Mesenchymal stem cell (in vitro differentiated cells and primary cell): Measurements from ENCODE around the gene CCDC188.

ENCODE experiments used
- DNase-seq: peaks from one replicate; pipeline ENCODE4 v3.0.0-alpha.2; 2013
- H2AFZ ChIP-seq: one replicate; pipeline ENCODE4 v1.6.1; 2013; ENCODE audit warnings: low read depth, mild to moderate bottlenecking, control low read depth, inconsistent platforms, low read length, moderate library complexity
- H2AK5ac ChIP-seq: 2 replicates; pipeline ENCODE4 v1.6.1; 2013; ENCODE audit warnings: low read length, moderate library complexity, mild to moderate bottlenecking, inconsistent platforms; ENCODE audit not compliant: severe bottlenecking
- H2BK120ac ChIP-seq: one replicate; pipeline ENCODE4 v1.6.1; 2013; ENCODE audit warnings: low read depth, mild to moderate bottlenecking, inconsistent platforms, low read length, moderate library complexity
- H2BK12ac ChIP-seq, 2 experiments: one replicate each; pipeline ENCODE4 v1.6.1; 2013; ENCODE audit warnings: inconsistent platforms in 2 of 2, low read length in 2 of 2, mild to moderate bottlenecking in 2 of 2, moderate library complexity in 2 of 2, control low read depth in 1 of 2
- H2BK15ac ChIP-seq: one replicate; pipeline ENCODE4 v1.6.1; 2013; ENCODE audit warnings: mild to moderate bottlenecking, low read depth, inconsistent platforms; ENCODE audit not compliant: poor library complexity, severe bottlenecking
- H2BK5ac ChIP-seq: 2 replicates; pipeline ENCODE4 v1.6.1; 2013; ENCODE audit warnings: low read depth, mild to moderate bottlenecking, low read length, control low read depth, inconsistent platforms; ENCODE audit not compliant: poor library complexity, severe bottlenecking
- H3K14ac ChIP-seq, 2 experiments: one replicate each; pipeline ENCODE4 v1.6.1; 2013; ENCODE audit warnings: inconsistent platforms in 2 of 2, low read length in 2 of 2, control low read depth in 1 of 2, mild to moderate bottlenecking in 1 of 2, moderate library complexity in 1 of 2
- H3K18ac ChIP-seq, 2 experiments: one replicate each; pipeline ENCODE4 v1.6.1; 2013; ENCODE audit warnings: inconsistent platforms in 2 of 2, low read length in 2 of 2, control low read depth in 1 of 2, low read depth in 1 of 2, mild to moderate bottlenecking in 1 of 2
- H3K23ac ChIP-seq, 2 experiments: one replicate each; pipeline ENCODE4 v1.6.1; 2013; ENCODE audit warnings: inconsistent platforms in 2 of 2, low read length in 2 of 2, mild to moderate bottlenecking in 2 of 2, moderate library complexity in 2 of 2, control low read depth in 1 of 2
- H3K27ac ChIP-seq: 2 replicates; pipeline ENCODE4 v1.5.1; 2013; ENCODE audit warnings: mild to moderate bottlenecking, moderate library complexity, low read length, control low read depth, inconsistent platforms; ENCODE audit not compliant: poor library complexity, severe bottlenecking
- H3K27me3 ChIP-seq, 2 experiments: 2 replicates each; pipeline versions ENCODE4 v1.6.1 to v1.7.0; 2013; ENCODE audit warnings: low read length in 2 of 2, mild to moderate bottlenecking in 2 of 2, moderate library complexity in 2 of 2, control low read depth in 1 of 2, inconsistent platforms in 1 of 2; ENCODE audit not compliant: control insufficient read depth in 1 of 2, insufficient read depth in 1 of 2
- H3K36me3 ChIP-seq, 2 experiments: 2 replicates each; pipeline versions ENCODE4 v1.6.1 to v1.7.0; 2013; ENCODE audit warnings: low read length in 2 of 2, control low read depth in 1 of 2, inconsistent platforms in 1 of 2, low read depth in 1 of 2, mild to moderate bottlenecking in 1 of 2; ENCODE audit not compliant: insufficient read depth in 2 of 2, control insufficient read depth in 1 of 2
- H3K4ac ChIP-seq, 2 experiments: one replicate each; pipeline ENCODE4 v1.6.1; 2013; ENCODE audit warnings: inconsistent platforms in 2 of 2, low read length in 2 of 2, mild to moderate bottlenecking in 2 of 2, moderate library complexity in 2 of 2, control low read depth in 1 of 2, low read depth in 1 of 2
- H3K4me1 ChIP-seq: 2 replicates; pipeline ENCODE4 v1.6.1; 2013; ENCODE audit warnings: low read depth, low read length, control low read depth; ENCODE audit not compliant: control insufficient read depth, insufficient read depth
- H3K4me2 ChIP-seq: 2 replicates; pipeline ENCODE4 v1.6.1; 2013; ENCODE audit warnings: low read length, mild to moderate bottlenecking, inconsistent platforms; ENCODE audit not compliant: poor library complexity, severe bottlenecking
- H3K4me3 ChIP-seq, 2 experiments: 2 replicates each; pipeline versions ENCODE4 v1.5.1 to v1.7.0; 2013; ENCODE audit warnings: low read length in 2 of 2, mild to moderate bottlenecking in 2 of 2, control low read depth in 1 of 2, low read depth in 1 of 2; ENCODE audit not compliant: insufficient read depth in 1 of 2
- H3K79me1 ChIP-seq: replicated peaks from 2 replicates; pipeline ENCODE4 v1.6.1; 2013; ENCODE audit warnings: mild to moderate bottlenecking, control low read depth, low read length, inconsistent platforms; ENCODE audit not compliant: poor library complexity, severe bottlenecking
- H3K9ac ChIP-seq: 2 replicates; pipeline ENCODE4 v1.7.0; 2013; ENCODE audit warnings: mild to moderate bottlenecking, low read length, moderate library complexity
- H3K9me3 ChIP-seq: 2 replicates; pipeline ENCODE4 v1.7.0; 2013; ENCODE audit warnings: mild to moderate bottlenecking, low read length; ENCODE audit not compliant: control insufficient read depth
- H4K8ac ChIP-seq: one replicate; pipeline ENCODE4 v1.6.1; 2013; ENCODE audit warnings: inconsistent platforms, mild to moderate bottlenecking, low read length, moderate library complexity
- H4K91ac ChIP-seq: one replicate; pipeline ENCODE4 v1.6.1; 2013; ENCODE audit warnings: mild to moderate bottlenecking, low read length, inconsistent platforms
- WGBS: methylation state at CpG from one replicate; pipeline ENCODE4 v1.1.7; 2013; ENCODE audit warnings: mixed read lengths; 5-methylcytosine and 5-hydroxymethylcytosine counted together

The CCDC188 gene

GRCh38 chr22:20191000-20191515 is 40.2 kb upstream of the CCDC188 start:
- no peak overlapping the region for H3K27ac ChIP-seq
- no peak overlapping the region for H2AFZ ChIP-seq
- no peak overlapping the region for H2BK12ac ChIP-seq
- no peak overlapping the region for H2BK120ac ChIP-seq
- no peak overlapping the region for H3K4me3 ChIP-seq
- peaks cover 8 to 39% of the 10 kb centered on the region in 2 experiments for H3K27me3 ChIP-seq
- no peak overlapping the region for H3K23ac ChIP-seq
- H3K18ac ChIP-seq: no peak overlapping the region
- no peak overlapping the region for H2BK15ac ChIP-seq
- DNase-seq: no peak
- no peak overlapping the region for H3K4me2 ChIP-seq
- H2AK5ac ChIP-seq: no peak overlapping the region
- H3K9ac ChIP-seq: no peak overlapping the region
- H2BK5ac ChIP-seq: no peak overlapping the region
- no peak overlapping the region for H3K14ac ChIP-seq
- no peak overlapping the region for H4K8ac ChIP-seq
- no peak overlapping the region for H4K91ac ChIP-seq
- no peaks in the 10 kb centered on the region for H3K79me1 ChIP-seq
- peaks cover 2% of the 10 kb centered on the region for H3K4me1 ChIP-seq
- H3K36me3 ChIP-seq: no peaks in the 10 kb centered on the region
- no peak overlapping the region for H3K4ac ChIP-seq
- H3K9me3 ChIP-seq: no peaks in the 10 kb centered on the region
- WGBS: 79% methylated on average over 10 of the region's 10 CpGs

GRCh38 chr22:20188567-20188877 is 37.7 kb upstream of the CCDC188 start:
- H2BK120ac ChIP-seq: no peak overlapping the region
- H3K79me1 ChIP-seq: no peaks in the 10 kb centered on the region
- H2AFZ ChIP-seq: no peak overlapping the region
- no peak overlapping the region for H3K23ac ChIP-seq
- no peak overlapping the region for H2BK12ac ChIP-seq
- WGBS: 96% methylated on average over 6 of the region's 6 CpGs
- H3K27ac ChIP-seq: no peak overlapping the region
- no peaks in the 10 kb centered on the region for H3K36me3 ChIP-seq
- H3K4ac ChIP-seq: no peak overlapping the region
- no peak for DNase-seq
- H3K4me3 ChIP-seq: no peak overlapping the region
- peaks cover 16 to 42% of the 10 kb centered on the region in 2 experiments for H3K27me3 ChIP-seq
- peaks cover 2% of the 10 kb centered on the region for H3K4me1 ChIP-seq
- no peak overlapping the region for H2BK5ac ChIP-seq
- H2BK15ac ChIP-seq: no peak overlapping the region
- no peak overlapping the region for H4K8ac ChIP-seq
- peak overlapping the region; percentile 18 for H4K91ac ChIP-seq
- no peak overlapping the region for H3K4me2 ChIP-seq
- H3K9me3 ChIP-seq: no peaks in the 10 kb centered on the region
- H2AK5ac ChIP-seq: no peak overlapping the region
- no peak overlapping the region for H3K18ac ChIP-seq
- H3K14ac ChIP-seq: no peak overlapping the region
- no peak overlapping the region for H3K9ac ChIP-seq

- no peak overlapping the region for H4K8ac ChIP-seq
- H3K14ac ChIP-seq: no peak overlapping the region
- H2BK5ac ChIP-seq: no peak overlapping the region
- H3K18ac ChIP-seq: no peak overlapping the region
- no peak overlapping the region for H2BK120ac ChIP-seq
- no peaks in the 10 kb centered on the region for H3K79me1 ChIP-seq
- H3K36me3 ChIP-seq: no peaks in the 10 kb centered on the region
- WGBS: 91% methylated on average over 12 of the region's 12 CpGs
- no peak overlapping the region for H3K4me2 ChIP-seq
- no peak overlapping the region for H3K23ac ChIP-seq
- no peaks in the 10 kb centered on the region for H3K9me3 ChIP-seq
- H3K4ac ChIP-seq: no peak overlapping the region
- H3K27me3 ChIP-seq: peaks cover 16 to 47% of the 10 kb centered on the region in 2 experiments
- H2BK12ac ChIP-seq: no peak overlapping the region
- DNase-seq: no peak
- no peak overlapping the region for H2AK5ac ChIP-seq
- no peak overlapping the region for H2BK15ac ChIP-seq
- no peak overlapping the region for H2AFZ ChIP-seq
- no peak overlapping the region for H3K4me3 ChIP-seq
- peaks cover 2% of the 10 kb centered on the region for H3K4me1 ChIP-seq
- peak overlapping the region; percentile 18 for H4K91ac ChIP-seq
- no peak overlapping the region for H3K27ac ChIP-seq
- no peak overlapping the region for H3K9ac ChIP-seq
Observed at GRCh38 chr22:20187777-20188566, 37.1 kb upstream of the CCDC188 start.

GRCh38 chr22:20186871-20187546 is 36.2 kb upstream of the CCDC188 start:
- Histone ChIP-seq H3K9me3 (no peaks in the 10 kb centered on the region), H3K14ac (no peak overlapping the region), H3K27me3 (peaks cover 16 to 41% of the 10 kb centered on the region in 2 experiments), H3K23ac (no peak overlapping the region), H2AK5ac (no peak overlapping the region), H3K79me1 (no peaks in the 10 kb centered on the region), H3K36me3 (no peaks in the 10 kb centered on the region), H4K8ac (no peak overlapping the region), H3K4me2 (no peak overlapping the region), H2BK120ac (no peak overlapping the region), H2BK5ac (no peak overlapping the region), H2BK15ac (no peak overlapping the region), H2AFZ (no peak overlapping the region), H3K18ac (no peak overlapping the region), H3K4me1 (peaks cover 2% of the 10 kb centered on the region), H2BK12ac (no peak overlapping the region), H3K4ac (no peak overlapping the region), H4K91ac (no peak overlapping the region), H3K9ac (no peak overlapping the region), H3K27ac (no peak overlapping the region), H3K4me3 (peak overlapping the region in 1 of 2 experiments; percentile 20)
- WGBS: 69% methylated on average over 13 of the region's 14 CpGs
- no peak for DNase-seq
